NCI-H128 (cell line): ENCODE results near the gene TRAF3IP1.
"Not testable (repeated sequence)": the region's sequence is repeated elsewhere in the genome, so short reads cannot be mapped to it uniquely, and the experiment has no call there.

ENCODE experiments used
- DNase-seq: peaks from one replicate; lab custom pipeline; 2025; ENCODE audit not compliant: unreplicated experiment; lab: John Stamatoyannopoulos, UW

Gene TRAF3IP1

DNA sequence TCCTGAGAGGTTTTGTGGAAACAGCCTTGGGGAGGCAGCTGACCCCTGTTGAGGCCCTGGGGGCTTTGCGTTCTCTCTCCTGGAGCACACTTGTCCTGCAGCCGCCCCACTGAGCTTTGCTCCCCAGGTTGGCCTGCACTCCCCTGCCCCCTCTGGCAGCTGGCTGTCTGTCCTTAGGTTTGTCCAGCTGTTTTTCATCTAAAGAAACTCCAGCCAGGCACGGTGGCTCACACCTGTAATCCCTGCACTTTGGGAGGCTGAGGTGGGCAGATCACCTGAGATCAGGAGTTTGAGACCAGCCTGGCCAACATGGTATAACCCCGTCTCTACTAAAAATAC is 84.9 kb downstream of the TRAF3IP1 start:
- not testable (repeated sequence) for DNase-seq

DNA sequence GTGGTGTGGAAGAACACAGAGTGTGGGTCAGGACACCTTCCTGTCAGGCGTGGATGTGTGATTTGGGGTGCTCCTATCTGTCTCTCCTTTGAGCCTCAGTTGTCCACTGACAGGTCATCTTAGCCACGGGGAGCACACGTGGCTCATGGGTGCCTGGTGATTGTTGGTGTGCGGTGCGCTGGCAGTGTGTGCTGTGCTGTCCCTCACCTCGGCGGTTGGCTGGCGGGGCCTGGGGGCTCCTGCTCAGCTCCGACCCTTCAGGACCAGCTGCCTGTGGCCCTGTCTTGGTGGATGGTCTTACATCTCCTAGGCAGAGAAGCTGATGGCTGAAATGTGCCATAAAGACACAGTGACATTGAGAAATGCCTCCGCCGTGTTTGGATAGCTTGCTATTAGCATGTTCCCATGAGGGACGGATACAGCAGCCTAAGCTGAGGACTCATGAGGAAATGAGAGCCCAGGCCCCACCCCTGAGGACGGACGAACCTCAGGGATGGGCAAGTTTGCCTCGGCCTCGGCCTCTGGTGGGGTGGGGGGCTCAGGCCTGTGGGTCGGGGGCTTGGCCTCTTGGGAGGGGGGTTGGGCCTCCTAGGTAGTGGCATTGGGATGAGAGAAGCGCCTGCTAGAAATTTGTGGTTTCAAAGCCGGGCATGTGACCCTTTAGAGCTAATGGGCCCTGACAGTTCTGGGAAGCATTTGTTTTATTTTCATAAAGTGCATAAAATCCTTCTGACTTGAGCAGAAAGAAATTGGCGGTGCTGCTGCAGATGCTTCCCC is 86.1 kb downstream of the TRAF3IP1 start:
- DNase-seq, result no peak

DNA sequence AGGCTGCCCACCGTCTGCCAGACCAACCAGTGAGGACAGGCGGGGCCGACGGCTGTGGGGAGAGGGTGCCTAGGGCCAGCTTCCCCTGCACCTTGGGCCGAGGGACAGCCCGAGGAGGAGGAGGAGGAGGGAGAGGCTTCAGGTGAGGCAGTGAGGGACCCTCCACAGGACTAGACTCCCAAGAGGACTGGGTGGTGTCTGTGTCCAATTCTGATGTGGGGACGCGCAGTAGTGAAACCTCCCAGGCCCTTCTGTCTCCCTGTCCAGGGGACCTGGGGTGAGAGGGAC is 86.6 kb downstream of the TRAF3IP1 start:
- DNase-seq, result no peak

DNA sequence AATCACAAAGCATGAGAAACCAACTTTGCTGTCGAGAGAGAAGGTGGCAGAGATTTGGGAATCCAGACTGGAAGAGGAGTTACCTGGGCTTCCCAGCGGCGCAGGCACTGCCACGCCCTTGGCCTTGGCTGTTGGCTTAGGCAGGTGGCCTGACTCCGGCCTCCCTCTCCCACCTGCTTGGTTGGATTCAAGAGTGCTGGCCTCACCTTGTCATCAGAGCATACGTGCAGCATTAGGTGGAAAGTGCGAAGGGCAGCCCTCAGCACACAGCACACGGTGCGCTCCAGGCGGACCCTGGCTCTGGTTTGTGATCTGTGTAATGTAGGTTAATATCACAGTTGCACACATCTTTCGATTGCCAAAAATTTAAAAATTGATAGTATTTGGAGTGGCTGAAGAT is 87.2 kb downstream of the TRAF3IP1 start:
- DNase-seq, result no peak

DNA sequence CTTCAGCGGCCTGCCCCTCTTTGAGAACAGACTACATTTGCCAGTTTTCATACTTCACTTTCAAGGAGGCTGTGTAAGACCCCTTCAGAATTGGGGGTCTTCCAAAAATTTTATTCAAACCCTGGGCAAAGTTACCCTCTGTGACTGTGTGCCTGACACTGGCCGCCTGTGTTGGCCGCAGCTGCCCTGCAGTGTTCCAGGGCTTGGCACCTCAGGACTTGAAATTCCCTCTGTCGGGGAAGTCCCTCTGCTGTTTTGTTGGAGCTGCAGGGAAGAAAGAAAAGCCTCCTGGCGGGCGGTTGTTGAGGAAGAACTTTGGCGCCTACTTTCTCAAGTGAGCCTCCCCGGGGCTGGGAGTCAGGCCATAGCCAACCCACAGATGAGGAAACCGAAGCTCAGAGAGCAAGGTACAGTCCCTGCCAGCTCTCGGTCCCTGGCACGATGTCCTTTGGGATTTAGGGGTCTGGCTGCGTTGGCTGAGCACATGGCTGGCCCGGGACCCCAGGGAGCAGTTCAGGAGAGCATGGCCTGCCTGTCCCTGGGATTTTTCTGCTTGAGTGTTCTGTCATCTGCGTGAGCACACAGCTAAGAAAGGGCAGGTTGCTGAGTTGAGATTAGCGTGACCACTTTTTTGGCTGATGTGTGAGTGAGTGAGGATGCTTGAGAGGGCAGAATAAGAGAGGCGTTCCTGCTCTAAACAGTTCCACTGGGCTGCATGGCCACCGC is 88.5 kb downstream of the TRAF3IP1 start:
- no peak for DNase-seq

DNA sequence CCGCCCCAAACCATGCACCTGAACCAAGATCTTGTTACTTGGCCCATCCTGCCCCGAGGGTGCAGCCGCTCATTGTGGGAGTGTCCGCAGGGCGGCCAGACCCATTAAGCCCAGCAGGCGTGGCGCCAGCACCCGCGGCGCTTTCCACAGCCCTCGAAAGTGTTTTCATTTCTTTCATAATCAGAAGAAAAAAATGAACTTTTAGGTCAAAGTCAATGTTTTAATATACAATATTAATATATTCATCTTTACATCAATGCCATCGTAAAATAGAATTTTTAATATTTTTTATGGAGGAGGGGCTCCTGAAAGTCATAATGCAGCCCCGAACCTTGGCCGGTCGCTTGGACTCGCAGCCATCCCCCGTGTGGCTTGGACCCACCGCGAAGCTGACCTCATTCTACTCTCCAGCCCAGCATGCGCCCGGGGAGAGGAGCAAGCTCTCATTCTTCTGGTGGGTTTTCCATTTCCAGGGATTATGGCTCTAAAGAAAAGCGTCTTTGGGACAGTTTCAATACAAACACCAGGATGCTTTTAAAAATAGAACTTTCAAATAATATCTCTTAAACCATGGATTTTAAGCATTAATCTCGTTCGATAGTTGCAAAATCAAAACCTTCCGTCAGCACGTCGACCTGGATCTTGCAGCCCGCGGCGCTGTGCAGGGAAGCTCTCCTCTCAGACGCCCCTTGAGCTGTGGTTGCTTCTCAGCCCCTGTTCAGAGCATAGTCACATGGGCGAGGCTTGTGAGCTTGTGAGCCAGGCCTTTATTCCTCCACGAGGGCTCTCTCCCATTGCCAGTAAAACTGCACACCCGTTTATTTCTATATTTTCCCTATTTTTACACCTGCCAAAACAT is 89.3 kb downstream of the TRAF3IP1 start:
- no peak for DNase-seq

DNA sequence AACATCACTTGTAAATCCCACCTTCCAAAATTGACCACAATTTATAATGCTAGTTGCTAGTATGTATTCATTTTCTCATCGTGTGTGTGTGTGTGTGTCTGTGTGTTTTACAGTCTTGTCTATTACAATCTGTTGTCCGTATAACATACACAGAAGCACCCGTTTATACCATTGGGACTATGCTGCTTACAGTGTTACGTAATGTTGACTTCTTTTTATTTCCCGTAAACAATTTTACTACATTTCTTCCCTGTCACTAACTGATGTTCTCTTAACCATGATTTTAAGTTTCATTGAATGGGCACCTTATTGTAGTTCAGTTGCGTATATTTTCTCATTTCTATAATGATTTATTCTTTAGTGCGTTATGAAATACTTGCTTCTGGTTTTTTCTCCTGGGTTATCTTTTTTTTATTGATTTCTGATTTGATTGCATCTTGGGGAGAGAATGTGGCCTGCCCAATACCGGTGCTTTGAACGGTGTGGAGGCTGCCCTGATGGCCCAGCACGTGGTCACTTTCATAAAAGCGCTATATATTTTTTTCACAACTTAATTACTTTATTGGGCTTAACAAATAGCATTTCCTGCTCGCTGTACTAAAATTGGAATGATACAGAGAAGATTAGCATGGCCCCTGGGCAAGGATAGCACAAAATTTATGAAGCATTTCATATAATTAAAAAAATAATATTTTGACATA is 91.9 kb downstream of the TRAF3IP1 start:
- DNase-seq, result no peak

DNA sequence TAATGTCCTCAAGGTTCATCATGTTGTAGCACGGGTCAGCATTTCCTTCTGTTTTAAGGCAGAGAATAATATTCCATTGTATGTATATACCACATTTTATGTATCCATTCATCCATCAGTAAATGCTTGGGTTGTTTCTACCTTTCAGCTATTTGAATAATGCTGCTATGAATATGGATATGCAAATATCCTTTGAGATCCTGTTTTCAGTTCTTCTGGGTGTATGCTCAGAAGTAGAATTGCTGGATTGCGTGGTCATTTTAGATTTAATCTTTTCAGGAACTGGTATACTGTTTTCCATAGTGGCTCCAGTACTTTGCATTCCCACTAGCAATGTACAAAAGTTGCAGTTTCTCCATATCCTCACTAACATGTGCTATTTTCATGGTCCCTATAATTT is 93.0 kb downstream of the TRAF3IP1 start:
- DNase-seq, result no peak

DNA sequence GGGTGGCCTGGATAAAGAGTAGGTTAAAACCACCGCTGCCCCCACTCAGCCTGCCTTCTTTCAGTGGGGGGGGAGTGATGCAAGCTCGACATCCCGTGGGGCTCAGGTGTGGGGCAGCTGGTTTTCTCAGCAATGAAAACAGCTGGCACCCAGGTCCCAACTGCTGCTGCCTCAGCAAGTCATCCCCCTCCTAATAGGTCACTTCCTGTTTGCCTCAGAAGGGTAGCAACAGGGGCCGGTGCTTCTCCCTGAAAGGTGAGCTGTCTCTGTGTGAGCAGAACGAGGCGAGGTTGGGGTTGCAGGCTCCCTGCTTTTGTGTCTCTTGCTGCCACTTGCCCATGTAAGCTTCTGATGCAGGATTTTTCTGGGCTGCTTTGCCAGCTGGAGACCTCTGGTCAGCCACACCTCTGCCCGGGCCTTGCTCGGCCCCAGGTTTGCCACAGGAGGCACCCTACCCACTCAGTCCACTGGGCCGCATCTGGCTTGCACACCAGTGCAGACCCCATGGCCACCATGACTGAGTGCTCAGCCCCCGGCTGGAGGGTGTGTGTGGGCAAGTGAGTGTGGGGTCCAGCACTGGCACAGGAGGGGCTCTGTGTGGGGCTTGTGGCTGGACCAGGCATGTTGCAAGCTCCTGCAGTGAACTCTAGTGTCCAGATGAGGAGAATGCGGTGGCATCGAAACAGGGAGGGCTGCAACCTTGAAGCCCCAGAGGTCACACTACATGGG is 94.9 kb downstream of the TRAF3IP1 start:
- no peak for DNase-seq

DNA sequence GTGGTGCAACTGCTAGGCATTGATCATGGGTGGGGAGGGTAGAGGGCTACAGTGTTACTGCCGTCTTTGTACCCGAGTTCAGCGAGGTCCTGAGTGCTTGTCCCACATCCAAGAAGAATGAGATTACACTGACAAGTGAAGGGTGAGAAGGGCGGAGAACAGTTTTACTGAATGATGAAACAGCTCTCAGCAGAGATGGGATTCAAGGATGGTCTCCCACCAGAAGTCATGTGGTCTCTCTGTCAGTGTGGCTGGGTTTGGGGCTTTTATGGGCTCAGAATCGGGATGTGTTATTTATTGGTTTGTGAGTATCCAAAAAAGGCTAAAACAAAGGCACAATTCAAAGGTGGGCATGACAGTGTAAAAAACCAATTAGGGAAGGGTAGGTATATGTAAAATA is 95.6 kb downstream of the TRAF3IP1 start:
- DNase-seq, result no peak

DNA sequence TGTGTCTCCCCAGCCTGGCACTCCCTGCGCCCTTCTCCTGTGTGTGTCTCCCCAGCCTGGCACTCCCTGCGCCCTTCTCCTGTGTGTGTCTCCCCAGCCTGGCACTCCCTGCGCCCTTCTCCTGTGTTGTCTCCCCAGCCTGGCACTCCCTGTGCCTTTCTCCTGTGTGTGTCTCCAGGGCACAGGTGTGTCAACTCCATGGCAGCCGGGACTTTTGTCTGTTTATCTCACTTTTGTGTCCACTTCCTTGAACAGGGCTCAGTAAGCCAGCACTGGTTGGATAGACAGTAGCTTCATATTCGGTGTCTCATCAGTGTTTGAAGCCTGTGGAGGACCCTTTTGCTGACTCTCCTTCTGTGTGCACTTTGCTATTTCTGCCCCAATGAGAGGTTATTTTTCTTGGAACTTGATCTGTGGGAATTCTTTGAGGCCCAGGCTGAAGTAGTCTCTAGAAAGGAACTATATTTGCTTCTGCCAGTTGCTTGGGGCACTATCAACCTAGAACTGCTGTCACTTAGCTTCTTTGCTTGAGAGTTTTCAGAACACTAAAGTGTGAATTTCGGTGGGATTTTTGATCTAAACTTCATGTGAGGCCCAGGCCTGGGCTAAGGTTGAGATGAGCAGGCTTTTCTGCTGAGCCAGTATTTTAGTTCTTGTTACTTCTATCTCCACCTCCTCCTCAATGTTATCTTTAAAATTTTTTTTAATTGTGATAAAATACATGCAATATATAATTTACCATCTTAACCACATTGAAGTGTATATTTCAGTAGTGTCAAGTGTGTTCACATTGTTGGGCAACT is 98.1 kb downstream of the TRAF3IP1 start:
- no peak for DNase-seq

DNA sequence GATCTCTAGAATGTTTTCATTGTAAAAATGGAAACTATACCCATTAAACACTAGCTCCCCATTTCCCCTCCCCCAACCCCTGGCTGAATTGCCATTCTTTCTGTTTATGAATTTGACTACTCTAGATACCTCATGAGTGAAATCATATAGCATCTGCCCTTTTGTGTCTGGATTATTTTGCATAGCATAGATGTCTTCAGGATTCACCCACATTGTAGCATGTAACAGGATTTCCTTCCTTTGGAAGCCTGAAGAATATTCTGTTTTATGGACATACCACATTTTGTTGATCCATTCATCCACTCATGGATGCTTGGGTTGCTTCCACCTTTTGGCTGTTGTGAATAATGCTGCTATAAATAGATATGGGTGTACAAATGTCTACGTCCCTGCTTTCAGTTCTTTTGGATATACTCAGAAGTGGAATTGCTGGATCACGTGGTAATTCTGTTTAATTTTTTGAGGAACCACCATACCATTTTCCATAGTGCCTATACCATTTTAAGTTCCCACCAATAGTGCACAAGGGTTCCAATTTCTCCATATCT is 98.8 kb downstream of the TRAF3IP1 start:
- DNase-seq, result no peak

DNA sequence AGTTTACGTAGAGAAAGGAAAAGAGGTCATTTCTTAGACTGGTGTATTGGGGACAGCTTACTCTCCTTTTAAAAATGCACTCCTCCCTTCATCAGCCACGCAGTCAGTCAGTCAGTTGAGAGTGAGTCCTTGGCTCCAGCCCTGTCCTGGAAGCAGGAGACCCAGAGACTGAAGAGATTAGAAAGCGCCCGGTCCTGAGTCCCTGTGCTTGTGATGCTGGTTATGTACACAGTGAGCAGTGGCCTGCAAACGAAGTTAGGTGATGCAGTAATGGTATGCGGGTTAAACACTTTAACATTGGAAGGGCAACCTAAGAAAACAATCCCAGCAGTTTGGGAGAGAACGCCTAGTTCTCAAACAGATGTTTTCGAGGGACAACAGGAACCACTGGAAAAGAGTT is 100.1 kb downstream of the TRAF3IP1 start:
- no peak for DNase-seq

DNA sequence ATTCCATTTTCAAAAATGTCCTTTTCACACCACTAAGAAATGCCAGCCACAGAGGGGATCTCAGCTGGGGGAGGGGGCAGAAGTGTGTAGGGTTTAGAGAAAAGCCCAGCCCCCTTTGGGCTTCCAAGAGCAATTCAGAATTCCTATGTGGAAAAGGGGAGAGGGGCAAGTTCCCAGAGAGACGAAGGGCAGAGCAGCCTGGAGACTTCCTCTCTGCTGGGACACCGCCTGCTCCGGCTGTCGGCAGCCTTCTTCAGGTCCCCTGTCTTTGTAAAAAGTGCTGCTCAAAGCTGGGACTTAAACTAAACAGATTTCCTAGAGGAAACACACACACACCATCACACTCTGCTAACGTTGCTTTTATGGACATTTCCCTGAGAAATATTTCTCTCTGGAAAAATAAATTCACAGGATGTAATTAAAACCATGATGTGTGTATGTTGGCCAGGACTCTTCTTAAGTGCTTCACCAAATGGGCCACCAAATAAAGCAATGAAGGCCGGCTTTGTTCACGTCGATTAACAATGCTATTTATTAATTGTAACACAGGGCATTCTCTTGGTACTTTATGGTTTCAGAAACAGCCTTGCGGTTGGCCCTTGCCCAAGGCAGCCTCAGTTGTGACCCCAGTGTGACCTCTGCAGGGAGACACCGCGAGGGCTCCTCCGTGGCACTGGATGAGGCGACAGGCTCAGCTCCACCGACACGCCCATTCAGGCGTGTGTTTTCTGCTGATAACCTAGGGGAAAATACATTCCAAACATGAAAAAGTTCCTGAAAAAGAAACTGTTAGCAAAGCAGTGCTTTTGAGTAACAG is 100.8 kb downstream of the TRAF3IP1 start:
- DNase-seq, result no peak

DNA sequence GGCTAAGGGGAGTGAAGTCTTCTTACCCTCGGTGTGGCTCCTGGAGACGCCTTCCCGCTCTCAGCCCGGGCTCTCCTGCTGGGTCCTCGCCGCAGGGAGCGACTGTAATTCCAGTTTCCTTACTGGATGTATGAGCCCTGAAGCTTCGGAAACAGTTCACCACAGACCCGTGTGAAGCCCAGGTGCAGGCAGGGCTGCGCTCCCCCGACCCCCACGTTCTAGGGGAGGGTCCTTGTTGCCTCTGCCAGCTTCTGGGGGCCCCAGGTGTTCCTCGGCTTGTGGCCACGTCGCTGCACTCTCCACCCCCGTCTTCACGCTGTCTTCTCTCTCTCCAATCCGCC is 101.3 kb downstream of the TRAF3IP1 start:
- DNase-seq, result no peak

DNA sequence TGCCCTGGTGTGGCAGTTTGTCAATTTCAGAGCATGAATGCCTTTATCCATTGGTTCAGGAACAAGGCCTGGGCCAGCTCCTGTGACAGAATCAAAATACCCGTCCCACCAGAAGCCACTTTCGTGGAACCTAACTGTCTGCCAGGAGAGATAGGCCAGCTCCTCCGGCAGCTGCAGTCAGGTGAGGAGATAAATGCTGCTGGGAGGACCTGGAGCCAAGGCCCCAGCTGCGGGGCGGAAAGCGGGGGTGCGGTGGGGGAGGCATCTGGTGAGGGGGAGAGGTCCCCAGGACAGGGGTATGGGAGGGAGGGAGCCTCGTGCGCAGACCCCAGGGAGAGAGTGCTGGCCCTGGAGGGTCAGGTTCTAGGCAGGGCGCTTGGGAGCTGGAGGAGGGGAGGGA is 102.0 kb downstream of the TRAF3IP1 start:
- DNase-seq, result no peak

DNA sequence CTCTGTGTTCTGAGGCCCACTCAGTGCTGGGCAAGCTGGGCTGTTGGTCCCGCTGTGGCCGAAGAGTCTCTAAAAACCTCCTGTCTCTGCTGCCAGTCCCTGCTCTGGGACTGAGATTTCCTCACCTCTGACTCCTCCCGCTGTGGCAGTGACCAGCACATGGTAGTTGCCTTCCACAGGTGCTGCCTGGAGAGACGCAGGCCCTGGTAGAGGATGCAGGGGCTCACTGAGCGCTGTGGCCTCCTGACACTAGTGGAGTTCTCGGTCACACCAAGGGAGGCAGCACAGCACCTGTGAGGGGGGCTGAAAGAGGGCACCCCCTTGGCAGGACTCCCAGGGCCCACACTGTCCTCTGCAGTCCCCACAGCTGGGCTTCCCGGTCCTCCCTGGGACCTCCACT is 102.6 kb downstream of the TRAF3IP1 start:
- no peak for DNase-seq

DNA sequence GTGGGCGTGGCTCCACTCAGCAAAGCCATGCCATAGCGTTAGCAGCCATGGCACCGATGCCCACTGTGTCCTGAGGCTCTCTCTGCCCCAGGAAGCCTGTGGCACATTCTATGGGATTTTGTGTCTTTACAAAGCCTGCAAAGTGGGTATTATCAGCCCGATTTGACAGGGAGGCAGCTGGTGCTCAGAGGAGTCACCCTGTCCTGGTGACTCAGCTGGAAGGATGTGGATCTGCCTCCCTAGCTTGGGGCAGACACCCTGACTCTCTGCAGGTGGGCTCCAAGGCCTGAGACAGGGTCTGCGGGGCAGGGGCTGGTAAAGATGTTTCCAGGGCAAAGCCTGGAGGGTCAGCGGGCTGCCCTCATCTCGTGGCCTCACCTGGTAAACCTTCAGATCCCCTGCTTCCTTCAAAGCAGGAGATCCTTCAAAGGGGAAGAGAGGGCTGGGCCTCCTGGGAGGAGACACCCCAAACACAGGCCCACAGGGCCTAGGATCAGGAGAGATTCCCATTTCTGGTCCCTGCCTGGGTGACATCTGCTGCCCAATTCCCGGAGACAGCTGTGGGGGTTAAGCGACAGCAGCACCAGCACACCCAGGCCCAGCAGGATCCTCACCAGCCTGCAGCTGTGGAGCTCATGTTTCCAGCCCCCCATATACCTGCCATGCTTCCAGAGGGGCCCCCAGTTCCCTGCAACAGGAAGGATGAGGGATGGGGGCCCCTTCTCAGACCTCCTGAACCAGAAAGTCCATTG is 103.4 kb downstream of the TRAF3IP1 start:
- no peak for DNase-seq
